ENCODE results near the gene F3.

- TF ChIP-seq, protein P1, sequence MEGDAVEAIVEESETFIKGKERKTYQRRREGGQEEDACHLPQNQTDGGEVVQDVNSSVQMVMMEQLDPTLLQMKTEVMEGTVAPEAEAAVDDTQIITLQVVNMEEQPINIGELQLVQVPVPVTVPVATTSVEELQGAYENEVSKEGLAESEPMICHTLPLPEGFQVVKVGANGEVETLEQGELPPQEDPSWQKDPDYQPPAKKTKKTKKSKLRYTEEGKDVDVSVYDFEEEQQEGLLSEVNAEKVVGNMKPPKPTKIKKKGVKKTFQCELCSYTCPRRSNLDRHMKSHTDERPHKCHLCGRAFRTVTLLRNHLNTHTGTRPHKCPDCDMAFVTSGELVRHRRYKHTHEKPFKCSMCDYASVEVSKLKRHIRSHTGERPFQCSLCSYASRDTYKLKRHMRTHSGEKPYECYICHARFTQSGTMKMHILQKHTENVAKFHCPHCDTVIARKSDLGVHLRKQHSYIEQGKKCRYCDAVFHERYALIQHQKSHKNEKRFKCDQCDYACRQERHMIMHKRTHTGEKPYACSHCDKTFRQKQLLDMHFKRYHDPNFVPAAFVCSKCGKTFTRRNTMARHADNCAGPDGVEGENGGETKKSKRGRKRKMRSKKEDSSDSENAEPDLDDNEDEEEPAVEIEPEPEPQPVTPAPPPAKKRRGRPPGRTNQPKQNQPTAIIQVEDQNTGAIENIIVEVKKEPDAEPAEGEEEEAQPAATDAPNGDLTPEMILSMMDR (IDR thresholded peaks at IDR 0.05), result no peak
- no peak for TF ChIP-seq POLR2A (IDR thresholded peaks at IDR 0.05)
Observed at GRCh38 chr1:94542088-94542870, 720 bp upstream of the F3 start.

Measured in adrenal gland (tissue), 5 donors.